HepG2 (cell line): ENCODE measurements around the gene C2orf92. TPM values are rescaled to one million over a fixed set of nuclear protein-coding genes. Genes with fewer than 3 reads are reported as not detected.

ENCODE experiments used
- ATAC-seq: fragments of 200-7000 bp; cut with Tn5 transposase; 3 replicates; pipeline ENCODE4 v1.9.1; 2020; ENCODE audit warnings: mild to moderate bottlenecking, moderate library complexity
- BruUV-seq: library from RNA; stranded (reverse); fragments of 400-500 nt; replicated peaks from 2 replicates; lab custom pipeline; 2021; lab: Mats Ljungman, UMichigan
- CTCF ChIA-PET: fragments of 300-600 bp; formaldehyde crosslinking; extraction: SDS; loops from one replicate; lab custom pipeline; 2021; ENCODE audit warnings: low total read pairs, inconsistent platforms, low intra/inter-chr PET ratio; lab: Yijun Ruan, JAX
- POLR2A ChIA-PET: fragments of 350-600 bp; sonication (Branson Sonifier 250); formaldehyde crosslinking; loops from one replicate; lab custom pipeline; 2020; ENCODE audit warnings: antibody characterized with exemption, inconsistent platforms; lab: Yijun Ruan, JAX
- DNase-seq: peaks from one replicate; pipeline ENCODE4 v3.0.0-alpha.2; 2015; ENCODE audit warnings: low spot score
- FAIRE-seq: peaks from 3 replicates; lab custom pipeline; 2011; peaks lifted over from hg19 to GRCh38; lab: Jason Lieb, UNC
- H2AFZ ChIP-seq: one replicate; pipeline ENCODE4 v1.6.1; 2011; ENCODE audit warnings: low read length, inconsistent platforms
- H3K27ac ChIP-seq: fragments of 300-600 bp; 3 replicates; pipeline ENCODE4 v1.8.0; 2011; ENCODE audit warnings: mixed run types, mild to moderate bottlenecking, mixed read lengths, low read length, inconsistent platforms; ENCODE audit not compliant: insufficient read depth; ENCODE audit errors: extremely low read length
- H3K27me3 ChIP-seq, 2 experiments: fragments of 200-600 bp in 1 of 2; 2 replicates in 1 of 2; 3 replicates in 1 of 2; pipeline versions ENCODE4 v1.6.0 to v1.8.0; 2011; ENCODE audit warnings: low read length in 2 of 2, mild to moderate bottlenecking in 2 of 2, moderate library complexity in 2 of 2, inconsistent platforms in 1 of 2; ENCODE audit not compliant: insufficient read depth in 2 of 2, control insufficient read depth in 1 of 2
- H3K36me3 ChIP-seq, 2 experiments: fragments of 200-600 bp in 1 of 2; replicated peaks in 1 of 2; 2 replicates in 1 of 2; 3 replicates in 1 of 2; pipeline versions ENCODE4 v1.5.1 to v1.8.0; 2011; ENCODE audit warnings: low read length in 2 of 2, inconsistent platforms in 1 of 2; ENCODE audit not compliant: insufficient read depth in 2 of 2, control insufficient read depth in 1 of 2
- H3K4me1 ChIP-seq: 2 replicates; pipeline ENCODE4 v1.5.1; 2012; ENCODE audit warnings: low read length, inconsistent platforms; ENCODE audit not compliant: insufficient read depth
- H3K4me2 ChIP-seq: 2 replicates; pipeline ENCODE4 v1.6.0; 2011; ENCODE audit warnings: low read depth, low read length, inconsistent platforms
- H3K4me3 ChIP-seq, 3 experiments: fragments of 200-600 bp in 1 of 3; sonication (generic), shearing (Covaris generic) in 1 of 3; replicated peaks in 1 of 3; 2 replicates each; pipeline ENCODE4 v1.5.1; 2011 to 2016; ENCODE audit warnings: low read length in 3 of 3, inconsistent platforms in 2 of 3, low read depth in 2 of 3, mild to moderate bottlenecking in 2 of 3, control low read depth in 1 of 3, mixed read lengths in 1 of 3; ENCODE audit not compliant: insufficient read depth in 1 of 3
- H3K79me2 ChIP-seq: one replicate; pipeline ENCODE4 v1.6.1; 2011; ENCODE audit warnings: low read length, inconsistent platforms; ENCODE audit not compliant: insufficient read depth
- H3K9ac ChIP-seq: 2 replicates; pipeline ENCODE4 v1.6.0; 2011; ENCODE audit warnings: mild to moderate bottlenecking, low read depth, low read length, inconsistent platforms; ENCODE audit not compliant: insufficient read depth
- H3K9me3 ChIP-seq: 2 replicates; pipeline ENCODE4 v1.5.1; 2012; ENCODE audit warnings: mild to moderate bottlenecking, low read length
- H4K20me1 ChIP-seq: 2 replicates; pipeline ENCODE4 v1.6.0; 2011; ENCODE audit warnings: inconsistent platforms, mild to moderate bottlenecking, low read length, moderate library complexity; ENCODE audit not compliant: insufficient read depth
- CAMTA2 ChIP-seq: sonication (generic); formaldehyde crosslinking; IDR thresholded peaks from 2 replicates; pipeline ENCODE4 v1.4.0; 2020; ENCODE audit warnings: mild to moderate bottlenecking, missing genetic modification reagents, borderline replicate concordance
- FOXO1 ChIP-seq: sonication (generic); formaldehyde crosslinking; IDR thresholded peaks from 2 replicates; pipeline ENCODE4 v1.4.0; 2020; ENCODE audit warnings: missing genetic modification reagents
- MTA1 ChIP-seq: sonication (generic); formaldehyde crosslinking; IDR thresholded peaks from 2 replicates; pipeline ENCODE4 v1.4.0; 2020; ENCODE audit warnings: missing genetic modification reagents, mild to moderate bottlenecking, borderline replicate concordance
- MZF1 ChIP-seq: sonication (generic); formaldehyde crosslinking; IDR thresholded peaks from 2 replicates; pipeline ENCODE4 v1.8.1; 2023; ENCODE audit warnings: mild to moderate bottlenecking, missing genetic modification reagents, borderline replicate concordance
- NFE2L2 ChIP-seq: fragments of 150-350 bp; IDR thresholded peaks from 2 replicates; pipeline ENCODE4 v1.6.1; 2014; ENCODE audit warnings: low read length
- PHF21A ChIP-seq: sonication (generic); formaldehyde crosslinking; IDR thresholded peaks from 2 replicates; pipeline ENCODE4 v1.5.0; 2020; ENCODE audit warnings: mild to moderate bottlenecking, missing genetic modification reagents
- PRDM15 ChIP-seq: sonication (generic); formaldehyde crosslinking; IDR thresholded peaks from 2 replicates; pipeline ENCODE4 v1.4.0; 2020; ENCODE audit warnings: missing genetic modification reagents
- RBM39 ChIP-seq: fragments of 200-400 bp; formaldehyde crosslinking; IDR thresholded peaks from one replicate; pipeline ENCODE4 v1.6.1; 2018; ENCODE audit warnings: antibody characterized with exemption, mild to moderate bottlenecking, low read depth, low read length; ENCODE audit not compliant: poor library complexity, severe bottlenecking
- TOE1 ChIP-seq: sonication (generic); formaldehyde crosslinking; IDR thresholded peaks from 2 replicates; pipeline ENCODE4 v1.4.0; 2020; ENCODE audit warnings: mild to moderate bottlenecking, missing genetic modification reagents
- ZBTB25 ChIP-seq: IDR thresholded peaks from 2 replicates; pipeline ENCODE4 v1.6.1; 2018; ENCODE audit warnings: missing genetic modification reagents
- ZBTB3 ChIP-seq: sonication (generic); formaldehyde crosslinking; IDR thresholded peaks from 2 replicates; pipeline ENCODE4 v1.4.0; 2020; ENCODE audit warnings: low read depth, mild to moderate bottlenecking, moderate library complexity, missing genetic modification reagents, borderline replicate concordance
- ZFP1 ChIP-seq: IDR thresholded peaks from 2 replicates; pipeline ENCODE4 v1.6.1; 2016
- ZNF20 ChIP-seq: sonication (generic); formaldehyde crosslinking; IDR thresholded peaks from 2 replicates; pipeline ENCODE4 v1.4.0; 2020; ENCODE audit warnings: mild to moderate bottlenecking, moderate library complexity, missing genetic modification reagents
- ZNF343 ChIP-seq: sonication (generic); formaldehyde crosslinking; IDR thresholded peaks from 2 replicates; pipeline ENCODE4 v1.4.0; 2020; ENCODE audit warnings: mild to moderate bottlenecking, missing genetic modification reagents
- ZNF430 ChIP-seq: sonication (generic); formaldehyde crosslinking; IDR thresholded peaks from 2 replicates; pipeline ENCODE4 v1.9.0; 2021; ENCODE audit warnings: mild to moderate bottlenecking, missing genetic modification reagents
- ZNF576 ChIP-seq: sonication (generic); formaldehyde crosslinking; IDR thresholded peaks from 2 replicates; pipeline ENCODE4 v1.4.0; 2020; ENCODE audit warnings: mild to moderate bottlenecking, missing genetic modification reagents
- ZSCAN22 ChIP-seq: sonication (generic); formaldehyde crosslinking; IDR thresholded peaks from 2 replicates; pipeline ENCODE4 v1.4.0; 2020; ENCODE audit warnings: mild to moderate bottlenecking, missing genetic modification reagents
- WGBS: methylation state at CpG from one replicate; pipeline ENCODE4 v1.1.6; 2017; ENCODE audit warnings: low lambda C conversion rate; 5-methylcytosine and 5-hydroxymethylcytosine counted together
- in situ Hi-C: cut with HindIII; loops from 2 replicates; pipeline ENCODE4 v1.10.0; 2017; ENCODE audit warnings: low pct_unique_long_range_greater_than_20kb; ENCODE audit not compliant: extremely low pct_ligation_motif_present
- intact Hi-C: fragments of 100-400 bp; cut with micrococcal nuclease; formaldehyde crosslinking; loops from one replicate; pipeline ENCODE4 v1.10.0; 2022; ENCODE audit not compliant: unreplicated experiment
- polyA plus RNA-seq, 8 experiments: library from polyadenylated mRNA; depleted of rRNA in 3 of 8; stranded (reverse) in 7 of 8; unstranded in 1 of 8; fragments of >200 nt; fragmentation: Illumina TruSeq in 4 of 8; extraction: Trizol in 4 of 8; gene quantifications; 2 replicates each; pipeline versions ENCODE4 v1.2.1 to v1.2.3, GENCODE V29; 2011 to 2016; ENCODE audit warnings: low read depth in 4 of 8, missing spikeins in 1 of 8, mixed read lengths in 1 of 8; ENCODE audit not compliant: insufficient read depth in 1 of 8
- total RNA-seq, 5 experiments: library from RNA; depleted of rRNA; stranded (reverse); fragments of >200 nt; fragmentation: Illumina TruSeq; extraction: Trizol; gene quantifications; 2 replicates each; pipeline ENCODE4 v1.2.3, GENCODE V29; 2016; ENCODE audit warnings: low read depth in 1 of 5

The C2orf92 gene
- total and polyA plus RNA-seq, 2 of the 13 experiments (the other 11 are each of a cell fraction or from before 2014, with no cell fraction given), result 4.9 to 5.0 TPM

GRCh38 chr2:97724073-97724410, 54.5 kb downstream of the C2orf92 start (continued):
- TF ChIP-seq NFE2L2 (no peak), TOE1 (no peak), FOXO1 (CRISPR knock-in tag) (no peak), PRDM15 (CRISPR knock-in tag) (no peak), ZNF576 (CRISPR knock-in tag) (no peak), MTA1 (no peak), ZBTB3 (CRISPR knock-in tag) (no peak), ZNF20 (no peak), ZNF430 (no peak), ZFP1 (CRISPR knock-in tag) (no peak), CAMTA2 (CRISPR knock-in tag) (no peak), PHF21A (CRISPR knock-in tag) (no peak)

- ATAC-seq (no peak), DNase-seq (no peak), FAIRE-seq (no peak)
- Histone ChIP-seq H3K4me2 (no peak overlapping the region), H3K4me3 (no peak overlapping the region), H2AFZ (no peak overlapping the region), H3K9ac (no peak overlapping the region), H3K9me3 (no peaks in the 10 kb centered on the region), H3K27me3 (no peaks in the 10 kb centered on the region; a peak in 1 of 5 replicates), H3K36me3 (no peaks in the 10 kb centered on the region), H3K27ac (no peak overlapping the region), H3K4me1 (no peaks in the 10 kb centered on the region), H3K79me2 (no peaks in the 10 kb centered on the region), H4K20me1 (no peaks in the 10 kb centered on the region)
- intact Hi-C loops (no loop called here), in situ Hi-C loops (no loop called here)
- ChIA-PET POLR2A (no interaction called here), CTCF (no interaction called here)
- BruUV-seq, result no TSS peak
- 76% methylated on average over 17 of the region's 17 CpGs for WGBS
- TF ChIP-seq MZF1 (CRISPR knock-in tag), result no peak
- no peak for TF ChIP-seq ZSCAN22 (CRISPR knock-in tag)
- TF ChIP-seq ZNF343 (CRISPR knock-in tag), result no peak
- no peak for TF ChIP-seq RBM39
- TF ChIP-seq ZBTB25, result no peak
Observed at GRCh38 chr2:97724501-97724900, 55.0 kb downstream of the C2orf92 start.
